PFSK-1 (cell line): Measurements from ENCODE around the gene CEP97.

Experiments used
- FOXP2 ChIP-seq: optimal IDR thresholded peaks from 2 replicates; pipeline ENCODE3; 2011; ENCODE audit warnings: borderline replicate concordance, control low read depth, inconsistent platforms; ENCODE audit not compliant: insufficient read depth; ENCODE audit errors: extremely low read length, extremely low read depth
- POLR2AphosphoS5 ChIP-seq: IDR thresholded peaks from 2 replicates; pipeline ENCODE4 v1.6.1; 2012; ENCODE audit warnings: low read depth, mild to moderate bottlenecking, control low read depth, low read length, moderate library complexity
- SIN3A ChIP-seq: IDR thresholded peaks from 2 replicates; pipeline ENCODE4 v1.6.1; 2012; ENCODE audit warnings: mild to moderate bottlenecking, low read length, moderate library complexity, borderline replicate concordance; ENCODE audit not compliant: insufficient read depth
- TAF1 ChIP-seq: IDR thresholded peaks from 2 replicates; pipeline ENCODE4 v1.6.1; 2012; ENCODE audit warnings: low read length, control low read depth, borderline replicate concordance; ENCODE audit not compliant: insufficient read depth
- TF ChIP-seq, protein P1 (sequence below), 2 experiments: IDR thresholded peaks; 2 replicates each; pipeline versions ENCODE4 v1.6.1 to v1.8.0; 2011 to 2012; ENCODE audit warnings: low read depth in 2 of 2, low read length in 2 of 2, control low read depth in 1 of 2, inconsistent platforms in 1 of 2, mild to moderate bottlenecking in 1 of 2, moderate library complexity in 1 of 2; ENCODE audit not compliant: insufficient read depth in 1 of 2

DNA sequence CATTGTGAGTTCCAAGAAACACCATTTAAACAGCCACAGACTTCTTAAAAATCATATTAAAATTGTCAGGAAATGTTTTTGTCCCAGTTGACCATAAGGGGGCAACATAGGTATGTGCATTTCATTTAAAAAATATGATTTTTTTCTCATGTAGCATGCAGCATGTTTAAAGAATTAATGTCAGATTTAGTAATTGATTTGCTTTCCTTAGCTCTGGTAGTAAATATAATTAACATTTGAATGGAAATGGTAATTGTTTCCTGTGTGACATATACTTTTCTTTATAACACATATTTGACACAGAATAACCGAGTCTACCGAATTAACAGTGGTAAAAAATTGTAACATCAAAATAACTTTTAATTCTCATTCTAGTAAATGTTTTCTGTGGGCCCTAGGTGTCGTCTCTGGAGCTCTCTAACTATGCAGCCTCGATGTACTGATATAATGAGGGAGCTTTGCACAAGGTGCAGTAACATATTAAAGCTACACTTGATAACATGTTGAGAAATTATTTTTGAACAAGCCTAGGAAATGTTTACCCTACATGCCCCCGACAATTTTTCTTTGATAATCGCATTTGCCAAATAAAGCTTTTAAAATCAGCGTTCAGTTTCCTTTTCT lies 89.5 kb downstream of the CEP97 start:
- TF ChIP-seq, protein P1, sequence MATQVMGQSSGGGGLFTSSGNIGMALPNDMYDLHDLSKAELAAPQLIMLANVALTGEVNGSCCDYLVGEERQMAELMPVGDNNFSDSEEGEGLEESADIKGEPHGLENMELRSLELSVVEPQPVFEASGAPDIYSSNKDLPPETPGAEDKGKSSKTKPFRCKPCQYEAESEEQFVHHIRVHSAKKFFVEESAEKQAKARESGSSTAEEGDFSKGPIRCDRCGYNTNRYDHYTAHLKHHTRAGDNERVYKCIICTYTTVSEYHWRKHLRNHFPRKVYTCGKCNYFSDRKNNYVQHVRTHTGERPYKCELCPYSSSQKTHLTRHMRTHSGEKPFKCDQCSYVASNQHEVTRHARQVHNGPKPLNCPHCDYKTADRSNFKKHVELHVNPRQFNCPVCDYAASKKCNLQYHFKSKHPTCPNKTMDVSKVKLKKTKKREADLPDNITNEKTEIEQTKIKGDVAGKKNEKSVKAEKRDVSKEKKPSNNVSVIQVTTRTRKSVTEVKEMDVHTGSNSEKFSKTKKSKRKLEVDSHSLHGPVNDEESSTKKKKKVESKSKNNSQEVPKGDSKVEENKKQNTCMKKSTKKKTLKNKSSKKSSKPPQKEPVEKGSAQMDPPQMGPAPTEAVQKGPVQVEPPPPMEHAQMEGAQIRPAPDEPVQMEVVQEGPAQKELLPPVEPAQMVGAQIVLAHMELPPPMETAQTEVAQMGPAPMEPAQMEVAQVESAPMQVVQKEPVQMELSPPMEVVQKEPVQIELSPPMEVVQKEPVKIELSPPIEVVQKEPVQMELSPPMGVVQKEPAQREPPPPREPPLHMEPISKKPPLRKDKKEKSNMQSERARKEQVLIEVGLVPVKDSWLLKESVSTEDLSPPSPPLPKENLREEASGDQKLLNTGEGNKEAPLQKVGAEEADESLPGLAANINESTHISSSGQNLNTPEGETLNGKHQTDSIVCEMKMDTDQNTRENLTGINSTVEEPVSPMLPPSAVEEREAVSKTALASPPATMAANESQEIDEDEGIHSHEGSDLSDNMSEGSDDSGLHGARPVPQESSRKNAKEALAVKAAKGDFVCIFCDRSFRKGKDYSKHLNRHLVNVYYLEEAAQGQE (IDR thresholded peaks at IDR 0.05; ENCODE audit: insufficient read depth in 1 of 2, low read depth in 2 of 2, low read length in 2 of 2) = no peak
- TF ChIP-seq POLR2AphosphoS5 (no peak), TAF1 (no peak), SIN3A (no peak), FOXP2 (no peak)
